DOHH2 (cell line): ENCODE data around the gene CLMN.

ENCODE experiments used
- EZH2phosphoT487 ChIP-seq: fragments of 200-600 bp; sonication (generic); IDR thresholded peaks from 2 replicates; pipeline ENCODE4 v1.6.1; 2017; ENCODE audit warnings: borderline replicate concordance, mild to moderate bottlenecking, antibody characterized with exemption, low read length, moderate library complexity, mixed read lengths
- TF ChIP-seq, protein P1 (sequence below): fragments of 200-600 bp; sonication (generic); IDR thresholded peaks from one replicate; pipeline ENCODE4 v1.5.1; 2014; ENCODE audit warnings: antibody characterized with exemption, mild to moderate bottlenecking, low read depth, low read length; ENCODE audit not compliant: poor library complexity, severe bottlenecking

DNA sequence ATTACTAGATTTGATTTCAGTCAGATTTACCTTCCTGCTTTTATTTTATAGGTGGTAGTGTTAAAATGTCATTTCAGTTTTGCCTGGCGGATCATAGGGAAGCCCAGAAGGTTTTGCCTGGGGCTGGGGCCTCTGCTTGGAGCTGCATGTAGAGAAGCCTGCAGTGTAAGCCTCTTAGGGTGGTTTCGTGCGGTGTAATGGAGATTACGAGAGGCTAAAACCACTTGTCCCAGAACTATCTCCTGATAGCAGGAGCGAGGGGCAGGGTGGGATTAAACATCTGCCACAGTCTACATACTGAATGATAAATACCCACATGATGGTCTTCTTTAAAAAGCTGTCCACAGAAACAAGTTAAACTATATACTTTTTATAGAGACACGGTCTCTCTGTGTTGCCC lies 127.4 kb downstream of the CLMN start:
- TF ChIP-seq, protein P1, sequence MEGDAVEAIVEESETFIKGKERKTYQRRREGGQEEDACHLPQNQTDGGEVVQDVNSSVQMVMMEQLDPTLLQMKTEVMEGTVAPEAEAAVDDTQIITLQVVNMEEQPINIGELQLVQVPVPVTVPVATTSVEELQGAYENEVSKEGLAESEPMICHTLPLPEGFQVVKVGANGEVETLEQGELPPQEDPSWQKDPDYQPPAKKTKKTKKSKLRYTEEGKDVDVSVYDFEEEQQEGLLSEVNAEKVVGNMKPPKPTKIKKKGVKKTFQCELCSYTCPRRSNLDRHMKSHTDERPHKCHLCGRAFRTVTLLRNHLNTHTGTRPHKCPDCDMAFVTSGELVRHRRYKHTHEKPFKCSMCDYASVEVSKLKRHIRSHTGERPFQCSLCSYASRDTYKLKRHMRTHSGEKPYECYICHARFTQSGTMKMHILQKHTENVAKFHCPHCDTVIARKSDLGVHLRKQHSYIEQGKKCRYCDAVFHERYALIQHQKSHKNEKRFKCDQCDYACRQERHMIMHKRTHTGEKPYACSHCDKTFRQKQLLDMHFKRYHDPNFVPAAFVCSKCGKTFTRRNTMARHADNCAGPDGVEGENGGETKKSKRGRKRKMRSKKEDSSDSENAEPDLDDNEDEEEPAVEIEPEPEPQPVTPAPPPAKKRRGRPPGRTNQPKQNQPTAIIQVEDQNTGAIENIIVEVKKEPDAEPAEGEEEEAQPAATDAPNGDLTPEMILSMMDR, result no peak
- no peak for TF ChIP-seq EZH2phosphoT487
